MM.1S (cell line): ENCODE results near the gene MEGF6.

ENCODE experiments used
- CTCF ChIP-seq: fragments of 300-600 bp; sonication (generic); IDR thresholded peaks from 2 replicates; pipeline ENCODE4 v1.5.1; 2016; ENCODE audit warnings: antibody characterized with exemption, low read length, mixed read lengths
- EZH2 ChIP-seq: fragments of 300-600 bp; sonication (generic); optimal IDR thresholded peaks from 2 replicates; pipeline ENCODE3; 2017; ENCODE audit warnings: low read depth, mild to moderate bottlenecking, antibody characterized with exemption, low read length, mixed read lengths
- EZH2phosphoT487 ChIP-seq: fragments of 300-600 bp; sonication (generic); IDR thresholded peaks from 2 replicates; pipeline ENCODE4 v1.6.1; 2018; ENCODE audit warnings: antibody characterized with exemption, low read length

- TF ChIP-seq EZH2 (no peak), CTCF (no peak), EZH2phosphoT487 (no peak)
These were observed 33.4 kb downstream of the MEGF6 start for GRCh38 chr1:3577711-3578432.
